Hepatocyte (in vitro differentiated cells): ENCODE results near the gene CDCA3. TPM values are rescaled to one million over a fixed set of nuclear protein-coding genes. Genes with fewer than 3 reads are reported as not detected.
"Not testable (repeated sequence)": the region's sequence is repeated elsewhere in the genome, so short reads cannot be mapped to it uniquely, and the experiment has no call there.

Source experiments
- DNase-seq: peaks from one replicate; pipeline ENCODE4 v3.0.0-alpha.2; 2016; ENCODE audit warnings: low spot score
- H2AFZ ChIP-seq: fragments of 200-600 bp; sonication (generic); 2 replicates; pipeline ENCODE4 v1.6.0; 2016; ENCODE audit warnings: antibody characterized with exemption, mild to moderate bottlenecking
- H3K27ac ChIP-seq: fragments of 200-600 bp; sonication (generic); 2 replicates; pipeline ENCODE4 v1.5.1; 2016; ENCODE audit warnings: mild to moderate bottlenecking
- H3K27me3 ChIP-seq: fragments of 200-600 bp; sonication (generic); 2 replicates; pipeline ENCODE4 v1.6.1; 2016
- H3K36me3 ChIP-seq: fragments of 200-600 bp; sonication (generic); replicated peaks from 2 replicates; pipeline ENCODE4 v1.5.1; 2016; ENCODE audit warnings: low read depth; ENCODE audit not compliant: insufficient read depth
- H3K4me1 ChIP-seq: fragments of 200-600 bp; sonication (generic); 2 replicates; pipeline ENCODE4 v1.5.1; 2016; ENCODE audit warnings: mild to moderate bottlenecking, moderate library complexity; ENCODE audit not compliant: insufficient read depth
- H3K4me2 ChIP-seq: fragments of 200-600 bp; sonication (generic); 2 replicates; pipeline ENCODE4 v1.6.0; 2016
- H3K4me3 ChIP-seq: fragments of 200-600 bp; sonication (generic); 2 replicates; pipeline ENCODE4 v1.5.1; 2016; ENCODE audit warnings: mild to moderate bottlenecking
- H3K79me2 ChIP-seq: fragments of 200-600 bp; sonication (generic); 2 replicates; pipeline ENCODE4 v1.6.0; 2017; ENCODE audit warnings: mild to moderate bottlenecking
- H3K9me2 ChIP-seq: fragments of 200-600 bp; sonication (generic); replicated peaks from 2 replicates; pipeline ENCODE4 v1.6.0; 2017; ENCODE audit warnings: mild to moderate bottlenecking; ENCODE audit not compliant: insufficient read depth
- H3K9me3 ChIP-seq: fragments of 200-600 bp; sonication (generic); 2 replicates; pipeline ENCODE4 v1.5.1; 2016; ENCODE audit warnings: low read depth, mild to moderate bottlenecking
- H4K20me1 ChIP-seq: fragments of 200-600 bp; sonication (generic); 2 replicates; pipeline ENCODE4 v1.6.0; 2016; ENCODE audit warnings: mild to moderate bottlenecking; ENCODE audit not compliant: insufficient read depth, poor library complexity, severe bottlenecking
- EZH2 ChIP-seq: fragments of 200-600 bp; sonication (generic); IDR thresholded peaks from 2 replicates; pipeline ENCODE4 v1.6.1; 2016; ENCODE audit warnings: antibody characterized with exemption, mild to moderate bottlenecking, borderline replicate concordance
- EZH2phosphoT487 ChIP-seq: fragments of 200-600 bp; sonication (generic); IDR thresholded peaks from one replicate; pipeline ENCODE4 v1.6.1; 2018; ENCODE audit warnings: antibody characterized with exemption, mild to moderate bottlenecking, low read depth, moderate library complexity; ENCODE audit not compliant: unreplicated experiment, severe bottlenecking
- WGBS: methylation state at CpG from one replicate; pipeline ENCODE4 v1.1.6; 2016; ENCODE audit warnings: low lambda C conversion rate; ENCODE audit errors: missing lambda C conversion rate; 5-methylcytosine and 5-hydroxymethylcytosine counted together
- polyA plus RNA-seq: library from polyadenylated mRNA; unstranded; fragments of >200 nt; fragmentation: Nextera tagmentation; extraction: Ambion mirVana; gene quantifications from 2 replicates; pipeline ENCODE4 v1.2.1, GENCODE V29; 2016
- total RNA-seq: library from RNA; depleted of rRNA; stranded (reverse); fragments of >200 nt; gene quantifications from 2 replicates; pipeline ENCODE4 v1.2.3, GENCODE V29; 2014
- TF ChIP-seq, protein P1 (sequence below): fragments of 200-600 bp; sonication (generic); IDR thresholded peaks from 2 replicates; pipeline ENCODE4 v1.5.1; 2016; ENCODE audit warnings: antibody characterized with exemption, mild to moderate bottlenecking; ENCODE audit not compliant: poor library complexity

CDCA3 gene
- total and polyA plus RNA-seq, 2 experiments from 2014 or later, result 8.5 to 18.2 TPM

DNA sequence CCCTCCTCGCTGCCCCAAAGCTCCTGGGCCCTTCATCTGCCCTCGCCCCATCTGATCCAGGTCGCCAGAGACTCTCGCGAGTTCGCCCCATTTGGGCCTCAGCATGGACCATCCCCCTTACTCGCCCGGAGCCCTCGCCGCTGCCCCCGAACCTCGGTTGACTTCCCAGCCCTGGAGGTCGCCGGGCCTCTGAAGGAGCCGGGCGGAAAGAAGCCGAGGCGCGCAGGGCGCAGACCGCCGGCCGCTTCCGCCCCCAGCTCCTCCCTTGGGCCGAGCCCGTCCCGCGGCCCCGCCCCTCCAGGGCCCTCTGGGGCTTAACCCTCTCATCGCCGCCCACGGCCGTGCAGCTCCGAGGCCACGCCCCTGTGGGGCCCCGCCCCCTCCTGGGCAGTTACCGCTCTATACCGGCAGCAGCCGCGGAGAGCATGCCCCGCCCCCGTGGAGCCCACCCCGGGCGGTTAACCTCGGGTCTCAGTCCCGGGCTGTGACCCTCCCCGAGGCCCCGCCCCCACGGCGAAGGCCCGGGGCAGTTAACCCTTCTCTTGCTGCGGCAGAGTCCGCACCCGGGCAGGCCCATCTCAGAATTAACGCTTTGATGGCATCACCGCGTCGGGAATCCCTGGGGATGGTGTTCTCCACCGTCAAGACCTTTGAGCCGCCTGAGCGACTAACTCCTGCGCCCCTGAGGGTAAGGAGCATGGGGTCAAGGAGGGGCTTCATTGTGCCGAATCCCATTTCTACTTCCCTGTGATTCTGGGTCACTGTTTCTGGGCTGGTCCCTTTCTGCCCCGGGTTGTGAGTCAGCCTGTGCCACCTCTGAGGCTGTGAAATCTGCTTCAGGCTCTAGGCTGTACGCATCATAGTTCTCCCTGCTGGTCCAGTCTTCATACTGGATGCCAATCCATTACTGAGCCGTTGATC lies 22.3 kb upstream of the CDCA3 start, which contains the start of gene SPSB2:
TSS of gene SPSB2 (minus strand) at position 210 of the 921 bp plus-strand sequence. CDS start 402 bp downstream, outside the sequence.
- Histone ChIP-seq H3K9me2 (no peaks in the 10 kb centered on the region), H4K20me1 (peaks cover 17% of the 10 kb centered on the region), H3K4me3 (peak within 1 kb of the TSS; percentile 91), H3K4me1 (peaks cover 28% of the 10 kb centered on the region), H3K9me3 (no peaks in the 10 kb centered on the region), H3K79me2 (peaks cover 35% of the 10 kb centered on the region), H2AFZ (peak within 1 kb of the TSS; percentile 8), H3K36me3 (no peaks in the 10 kb centered on the region), H3K27ac (peak within 1 kb of the TSS; percentile 88), H3K27me3 (no peaks in the 10 kb centered on the region), H3K4me2 (peak within 1 kb of the TSS; percentile 98)
- TF ChIP-seq EZH2phosphoT487, result no peak
- TF ChIP-seq EZH2, result no peak
- TF ChIP-seq, protein P1, sequence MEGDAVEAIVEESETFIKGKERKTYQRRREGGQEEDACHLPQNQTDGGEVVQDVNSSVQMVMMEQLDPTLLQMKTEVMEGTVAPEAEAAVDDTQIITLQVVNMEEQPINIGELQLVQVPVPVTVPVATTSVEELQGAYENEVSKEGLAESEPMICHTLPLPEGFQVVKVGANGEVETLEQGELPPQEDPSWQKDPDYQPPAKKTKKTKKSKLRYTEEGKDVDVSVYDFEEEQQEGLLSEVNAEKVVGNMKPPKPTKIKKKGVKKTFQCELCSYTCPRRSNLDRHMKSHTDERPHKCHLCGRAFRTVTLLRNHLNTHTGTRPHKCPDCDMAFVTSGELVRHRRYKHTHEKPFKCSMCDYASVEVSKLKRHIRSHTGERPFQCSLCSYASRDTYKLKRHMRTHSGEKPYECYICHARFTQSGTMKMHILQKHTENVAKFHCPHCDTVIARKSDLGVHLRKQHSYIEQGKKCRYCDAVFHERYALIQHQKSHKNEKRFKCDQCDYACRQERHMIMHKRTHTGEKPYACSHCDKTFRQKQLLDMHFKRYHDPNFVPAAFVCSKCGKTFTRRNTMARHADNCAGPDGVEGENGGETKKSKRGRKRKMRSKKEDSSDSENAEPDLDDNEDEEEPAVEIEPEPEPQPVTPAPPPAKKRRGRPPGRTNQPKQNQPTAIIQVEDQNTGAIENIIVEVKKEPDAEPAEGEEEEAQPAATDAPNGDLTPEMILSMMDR, result no peak
- 3% methylated on average over 39 of the region's 66 CpGs for WGBS
- peak; percentile 100 for DNase-seq

DNA sequence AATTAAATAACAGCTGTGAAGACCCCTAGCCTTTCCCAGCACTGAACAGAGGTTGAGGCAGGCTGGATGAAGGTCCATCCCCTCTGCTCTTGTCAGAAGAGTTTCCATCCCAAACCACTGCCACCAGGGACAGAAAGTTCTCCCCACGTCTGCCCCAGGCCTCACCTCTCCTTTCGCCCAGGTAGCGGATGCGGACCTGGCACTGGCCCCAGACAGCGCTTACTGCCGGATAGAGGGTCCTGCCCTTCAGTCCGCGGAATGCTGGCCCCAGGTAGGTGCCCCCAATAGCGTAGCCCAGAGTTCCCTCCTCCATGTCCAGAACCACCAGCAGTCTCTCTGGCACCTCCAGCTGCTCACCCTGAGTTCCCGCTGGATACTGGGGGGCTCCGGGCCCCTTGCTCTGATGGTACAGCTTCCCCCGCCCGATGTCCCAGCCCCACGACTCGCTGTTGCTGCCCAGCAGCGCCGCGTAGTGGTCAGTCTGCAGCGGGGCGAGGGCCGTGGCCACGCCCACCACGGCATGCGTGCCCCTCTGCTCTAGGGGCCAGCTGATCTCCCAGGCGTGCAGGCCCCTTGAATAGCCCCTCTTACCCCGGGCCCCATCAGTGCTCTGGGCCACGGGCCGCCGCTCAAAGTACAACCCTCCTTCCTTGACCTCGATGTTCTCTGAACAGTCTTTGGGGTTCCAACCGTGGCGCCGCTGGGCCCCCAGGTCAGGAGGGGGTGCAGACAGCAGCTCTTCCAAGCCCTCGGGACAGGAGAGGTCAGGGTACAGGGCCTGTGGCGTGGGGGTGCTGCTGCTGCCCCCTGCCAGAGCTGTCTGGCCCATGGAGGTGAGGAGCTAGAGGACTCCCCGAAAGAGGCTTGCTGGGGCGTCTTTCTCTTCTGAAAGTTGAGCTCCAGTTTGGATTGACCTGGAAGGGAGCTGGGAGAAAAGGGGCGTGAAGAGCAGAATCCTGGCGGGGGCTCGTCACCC lies 21.3 kb upstream of the CDCA3 start:
- H3K4me1 ChIP-seq, result peaks cover 29% of the 10 kb centered on the region
- peak overlapping the region; percentile 91 for H3K4me3 ChIP-seq
- H3K36me3 ChIP-seq, result no peaks in the 10 kb centered on the region
- H3K9me3 ChIP-seq, result no peaks in the 10 kb centered on the region
- peak overlapping the region; percentile 98 for H3K4me2 ChIP-seq
- peaks cover 21% of the 10 kb centered on the region for H4K20me1 ChIP-seq
- no peak overlapping the region for H2AFZ ChIP-seq
- no peaks in the 10 kb centered on the region for H3K9me2 ChIP-seq
- no peak for TF ChIP-seq EZH2
- TF ChIP-seq, protein P1, result peak; percentile 92
- peaks cover 44% of the 10 kb centered on the region for H3K79me2 ChIP-seq
- no peaks in the 10 kb centered on the region for H3K27me3 ChIP-seq
- H3K27ac ChIP-seq, result peak overlapping the region; percentile 88
- peak; percentile 93 for DNase-seq
- WGBS, result 5% methylated on average over 36 of the region's 40 CpGs

GRCh38 chr12:6871052-6871957 lies 20.2 kb upstream of the CDCA3 start:
- peaks cover 44% of the 10 kb centered on the region for H3K79me2 ChIP-seq

DNA sequence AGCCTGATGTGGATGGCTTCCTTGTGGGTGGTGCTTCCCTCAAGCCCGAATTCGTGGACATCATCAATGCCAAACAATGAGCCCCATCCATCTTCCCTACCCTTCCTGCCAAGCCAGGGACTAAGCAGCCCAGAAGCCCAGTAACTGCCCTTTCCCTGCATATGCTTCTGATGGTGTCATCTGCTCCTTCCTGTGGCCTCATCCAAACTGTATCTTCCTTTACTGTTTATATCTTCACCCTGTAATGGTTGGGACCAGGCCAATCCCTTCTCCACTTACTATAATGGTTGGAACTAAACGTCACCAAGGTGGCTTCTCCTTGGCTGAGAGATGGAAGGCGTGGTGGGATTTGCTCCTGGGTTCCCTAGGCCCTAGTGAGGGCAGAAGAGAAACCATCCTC lies 19.2 kb upstream of the CDCA3 start:
- H4K20me1 ChIP-seq, result peaks cover 21% of the 10 kb centered on the region
- not testable (repeated sequence) for H3K9me2 ChIP-seq, H2AFZ ChIP-seq, H3K4me3 ChIP-seq, H3K36me3 ChIP-seq, DNase-seq, H3K4me2 ChIP-seq, H3K9me3 ChIP-seq, H3K27ac ChIP-seq, H3K27me3 ChIP-seq
- WGBS, result 93% methylated on average over 4 of the region's 4 CpGs
- peaks cover 44% of the 10 kb centered on the region for H3K79me2 ChIP-seq
- H3K4me1 ChIP-seq, result peaks cover 29% of the 10 kb centered on the region

More at GRCh38 chr12:6871052-6871957, 20.2 kb upstream of the CDCA3 start:
- Histone ChIP-seq H2AFZ (no peak overlapping the region), H3K9me2 (no peaks in the 10 kb centered on the region), H4K20me1 (peaks cover 21% of the 10 kb centered on the region), H3K27me3 (no peaks in the 10 kb centered on the region), H3K27ac (peak overlapping the region; percentile 58), H3K4me3 (peak overlapping the region; percentile 67), H3K36me3 (no peaks in the 10 kb centered on the region), H3K4me1 (peaks cover 29% of the 10 kb centered on the region), H3K9me3 (no peaks in the 10 kb centered on the region), H3K4me2 (peak overlapping the region; percentile 98)
- DNase-seq, result peak; percentile 65
- 87% methylated on average over 12 of the region's 12 CpGs for WGBS
- TF ChIP-seq EZH2, result no peak
- no peak for TF ChIP-seq EZH2phosphoT487
